DOHH2 (cell line): ENCODE data around the gene CRYGD.

Source experiments
- H3F3A ChIP-seq: fragments of 200-600 bp; sonication (generic), shearing (Covaris generic); 2 replicates; pipeline ENCODE4 v1.6.0; 2016; ENCODE audit warnings: antibody characterized with exemption, mild to moderate bottlenecking; ENCODE audit not compliant: control insufficient read depth, insufficient read depth
- H3K27ac ChIP-seq: fragments of 200-600 bp; sonication (generic); 2 replicates; pipeline ENCODE4 v1.5.1; 2014; ENCODE audit warnings: low read depth, mild to moderate bottlenecking, low read length, moderate library complexity
- H3K27me3 ChIP-seq: fragments of 200-600 bp; sonication (generic); 2 replicates; pipeline ENCODE4 v1.6.1; 2014; ENCODE audit warnings: mild to moderate bottlenecking, low read length, mixed read lengths; ENCODE audit not compliant: control insufficient read depth
- H3K36me3 ChIP-seq: fragments of 200-600 bp; sonication (generic); 2 replicates; pipeline ENCODE4 v1.6.1; 2014; ENCODE audit warnings: mild to moderate bottlenecking, low read length, moderate library complexity, mixed read lengths; ENCODE audit not compliant: control insufficient read depth
- H3K4me1 ChIP-seq: fragments of 200-600 bp; sonication (generic); 2 replicates; pipeline ENCODE4 v1.6.1; 2014; ENCODE audit warnings: mild to moderate bottlenecking, low read length, mixed read lengths; ENCODE audit not compliant: control insufficient read depth
- H3K4me2 ChIP-seq: fragments of 200-600 bp; sonication (generic); 2 replicates; pipeline ENCODE4 v1.6.0; 2014; ENCODE audit warnings: mild to moderate bottlenecking, low read length, moderate library complexity
- H3K4me3 ChIP-seq: fragments of 200-600 bp; sonication (generic); 2 replicates; pipeline ENCODE4 v1.5.1; 2014; ENCODE audit warnings: mild to moderate bottlenecking, low read length, mixed read lengths
- H3K79me2 ChIP-seq: fragments of 200-600 bp; sonication (generic); 2 replicates; pipeline ENCODE4 v1.6.1; 2014; ENCODE audit warnings: mild to moderate bottlenecking, low read length, mixed read lengths; ENCODE audit not compliant: control insufficient read depth
- H3K9me2 ChIP-seq: fragments of 200-600 bp; sonication (generic); replicated peaks from 2 replicates; pipeline ENCODE4 v1.6.1; 2014; ENCODE audit warnings: mild to moderate bottlenecking, low read length, mixed read lengths; ENCODE audit not compliant: control insufficient read depth
- H3K9me3 ChIP-seq: fragments of 200-600 bp; sonication (generic); 2 replicates; pipeline ENCODE4 v1.6.1; 2014; ENCODE audit warnings: antibody characterized with exemption, low read length, mixed read lengths; ENCODE audit not compliant: control insufficient read depth, insufficient read depth
- H4K20me1 ChIP-seq: fragments of 200-600 bp; sonication (generic); 2 replicates; pipeline ENCODE4 v1.6.0; 2014; ENCODE audit warnings: low read depth, mild to moderate bottlenecking, antibody characterized with exemption, low read length, moderate library complexity; ENCODE audit not compliant: control insufficient read depth, insufficient read depth
- EZH2phosphoT487 ChIP-seq: fragments of 200-600 bp; sonication (generic); IDR thresholded peaks from 2 replicates; pipeline ENCODE4 v1.6.1; 2017; ENCODE audit warnings: borderline replicate concordance, mild to moderate bottlenecking, antibody characterized with exemption, low read length, moderate library complexity, mixed read lengths
- TF ChIP-seq, protein P1 (sequence below): fragments of 200-600 bp; sonication (generic); IDR thresholded peaks from one replicate; pipeline ENCODE4 v1.5.1; 2014; ENCODE audit warnings: antibody characterized with exemption, mild to moderate bottlenecking, low read depth, low read length; ENCODE audit not compliant: poor library complexity, severe bottlenecking

Gene CRYGD

DNA sequence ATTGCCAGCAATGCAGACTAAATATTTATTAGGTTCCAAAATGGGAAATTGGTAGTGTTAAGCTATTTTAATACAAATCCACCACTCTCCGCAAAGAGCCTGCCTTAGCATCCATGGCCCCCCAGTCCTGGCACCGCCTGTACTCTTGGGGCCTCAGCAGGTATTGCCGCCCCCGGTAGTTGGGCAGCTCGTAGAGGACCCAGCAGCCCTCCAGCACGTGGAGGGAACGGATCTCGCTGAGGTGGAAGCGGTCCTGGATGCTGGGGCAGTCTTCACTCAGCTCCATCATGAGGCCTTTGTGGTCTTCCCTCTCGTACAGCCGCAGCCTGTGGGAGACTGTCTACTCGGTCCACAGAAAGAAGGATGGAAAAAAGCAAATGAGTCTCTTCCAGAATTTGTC is 3.8 kb upstream of the CRYGD start:
- no peak for TF ChIP-seq EZH2phosphoT487
- TF ChIP-seq, protein P1, sequence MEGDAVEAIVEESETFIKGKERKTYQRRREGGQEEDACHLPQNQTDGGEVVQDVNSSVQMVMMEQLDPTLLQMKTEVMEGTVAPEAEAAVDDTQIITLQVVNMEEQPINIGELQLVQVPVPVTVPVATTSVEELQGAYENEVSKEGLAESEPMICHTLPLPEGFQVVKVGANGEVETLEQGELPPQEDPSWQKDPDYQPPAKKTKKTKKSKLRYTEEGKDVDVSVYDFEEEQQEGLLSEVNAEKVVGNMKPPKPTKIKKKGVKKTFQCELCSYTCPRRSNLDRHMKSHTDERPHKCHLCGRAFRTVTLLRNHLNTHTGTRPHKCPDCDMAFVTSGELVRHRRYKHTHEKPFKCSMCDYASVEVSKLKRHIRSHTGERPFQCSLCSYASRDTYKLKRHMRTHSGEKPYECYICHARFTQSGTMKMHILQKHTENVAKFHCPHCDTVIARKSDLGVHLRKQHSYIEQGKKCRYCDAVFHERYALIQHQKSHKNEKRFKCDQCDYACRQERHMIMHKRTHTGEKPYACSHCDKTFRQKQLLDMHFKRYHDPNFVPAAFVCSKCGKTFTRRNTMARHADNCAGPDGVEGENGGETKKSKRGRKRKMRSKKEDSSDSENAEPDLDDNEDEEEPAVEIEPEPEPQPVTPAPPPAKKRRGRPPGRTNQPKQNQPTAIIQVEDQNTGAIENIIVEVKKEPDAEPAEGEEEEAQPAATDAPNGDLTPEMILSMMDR = no peak
- Histone ChIP-seq H3K36me3 (no peaks in the 10 kb centered on the region), H3K27me3 (peaks cover 13% of the 10 kb centered on the region), H3F3A (no peaks in the 10 kb centered on the region), H3K79me2 (no peaks in the 10 kb centered on the region), H3K4me2 (no peak overlapping the region), H3K9me2 (no peaks in the 10 kb centered on the region), H3K4me3 (no peak overlapping the region), H3K9me3 (no peaks in the 10 kb centered on the region), H3K27ac (no peak overlapping the region), H3K4me1 (no peaks in the 10 kb centered on the region), H4K20me1 (no peaks in the 10 kb centered on the region)

DNA sequence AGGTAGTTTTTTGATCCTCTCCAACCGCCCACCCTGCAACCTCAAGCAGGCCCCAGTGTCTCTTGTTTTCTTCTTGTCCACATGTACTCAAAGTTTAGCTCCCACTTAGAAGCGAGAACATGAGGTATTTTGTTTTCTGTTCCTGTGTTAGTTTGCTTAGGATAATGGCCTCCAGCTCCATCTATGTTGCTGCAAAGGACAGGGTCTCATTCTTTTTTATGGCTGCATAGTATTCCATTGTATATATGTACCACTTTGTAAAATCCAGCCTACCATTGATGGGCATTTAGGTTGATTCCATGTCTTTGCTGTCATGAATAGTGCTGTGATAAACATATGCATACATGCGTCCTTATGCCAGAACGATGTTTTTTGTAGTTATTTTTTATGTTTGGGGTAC is 2.8 kb upstream of the CRYGD start:
- Histone ChIP-seq H3K27ac (no peak overlapping the region), H4K20me1 (no peaks in the 10 kb centered on the region), H3K27me3 (peaks cover 13% of the 10 kb centered on the region), H3K4me3 (no peak overlapping the region), H3K4me2 (no peak overlapping the region), H3K9me3 (no peaks in the 10 kb centered on the region), H3K79me2 (no peaks in the 10 kb centered on the region), H3K9me2 (no peaks in the 10 kb centered on the region), H3K36me3 (no peaks in the 10 kb centered on the region), H3F3A (no peaks in the 10 kb centered on the region), H3K4me1 (no peaks in the 10 kb centered on the region)
- no peak for TF ChIP-seq EZH2phosphoT487
- TF ChIP-seq, protein P1 = no peak

DNA sequence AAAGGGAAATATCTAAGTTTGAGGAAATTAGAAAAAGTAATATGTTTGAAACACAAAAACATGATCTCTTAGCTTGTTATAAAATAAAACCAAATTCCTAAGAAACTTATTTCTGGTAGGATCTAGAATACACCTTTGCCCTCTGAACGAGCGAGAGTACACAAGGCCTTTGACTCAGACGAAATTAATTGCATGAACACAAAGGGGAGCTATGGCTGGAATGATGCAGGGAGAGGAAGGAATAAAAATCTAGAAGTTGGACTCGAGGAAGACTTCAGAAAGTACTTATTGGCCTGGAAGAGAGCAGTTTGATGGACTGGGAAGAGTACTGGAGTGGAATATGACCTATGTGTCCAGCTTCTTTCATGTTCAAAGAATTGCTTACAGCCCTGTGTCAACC is 927 bp upstream of the CRYGD start:
- Histone ChIP-seq H3K9me2 (no peaks in the 10 kb centered on the region), H3K36me3 (no peaks in the 10 kb centered on the region), H3K4me3 (no peak overlapping the region), H3F3A (no peaks in the 10 kb centered on the region), H3K27ac (no peak overlapping the region), H3K79me2 (no peaks in the 10 kb centered on the region), H3K27me3 (peaks cover 19% of the 10 kb centered on the region), H3K9me3 (no peaks in the 10 kb centered on the region), H3K4me2 (no peak overlapping the region), H3K4me1 (no peaks in the 10 kb centered on the region), H4K20me1 (no peaks in the 10 kb centered on the region)
- TF ChIP-seq, protein P1 = no peak
- TF ChIP-seq EZH2phosphoT487 = no peak

DNA sequence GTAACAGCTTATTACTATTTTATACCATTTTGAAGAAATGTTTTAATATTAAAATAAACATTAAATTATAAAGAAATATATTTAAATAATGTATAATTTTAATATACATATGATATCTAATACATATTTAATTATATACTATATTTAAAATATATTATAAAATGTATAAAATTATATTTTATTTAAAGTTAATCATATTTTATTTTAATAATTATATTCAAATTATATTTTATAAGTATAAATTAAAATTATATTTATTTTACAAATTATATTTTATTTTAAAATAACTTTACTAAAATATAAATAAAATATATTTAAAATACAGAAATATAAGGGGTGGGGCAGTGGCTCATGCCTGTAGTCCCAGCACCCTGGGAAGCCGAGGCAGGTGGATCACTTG is 2.1 kb downstream of the CRYGD start:
- Histone ChIP-seq H3K27ac (no peak overlapping the region), H3K4me1 (no peaks in the 10 kb centered on the region), H3K9me3 (no peaks in the 10 kb centered on the region), H3K36me3 (no peaks in the 10 kb centered on the region), H3F3A (no peaks in the 10 kb centered on the region), H4K20me1 (no peaks in the 10 kb centered on the region), H3K9me2 (no peaks in the 10 kb centered on the region), H3K4me2 (no peak overlapping the region), H3K4me3 (no peak overlapping the region), H3K27me3 (peaks cover 19% of the 10 kb centered on the region), H3K79me2 (no peaks in the 10 kb centered on the region)
- TF ChIP-seq, protein P1 = no peak
- no peak for TF ChIP-seq EZH2phosphoT487
